ENCODE results near the gene PRRC1. TPM values are rescaled to one million over a fixed set of nuclear protein-coding genes. Genes with fewer than 3 reads are reported as not detected.

Gene PRRC1
- total RNA-seq, 1 experiment from 2014 or later: 77.9 TPM

- ATAC-seq: no peak
Measured at GRCh38 chr5:127599320-127599719, 81.9 kb downstream of the PRRC1 start.

GRCh38 chr5:127599847-127600246 lies 82.4 kb downstream of the PRRC1 start:
- H3K36me3 Mint-ChIP-seq: no peaks in the 10 kb centered on the region
- no peak overlapping the region for H3K4me3 Mint-ChIP-seq
- no peaks in the 10 kb centered on the region for H3K27me3 Mint-ChIP-seq (ENCODE audit: low read depth)
- POLR2A ChIA-PET: no interaction called here
- H3K9me3 Mint-ChIP-seq: no peaks in the 10 kb centered on the region
- no peak for ATAC-seq
- no peak for DNase-seq (ENCODE audit: low spot score)
- TF ChIP-seq ATF1 (CRISPR knock-in tag; IDR thresholded peaks at IDR 0.05) (no peak), NFYB (CRISPR knock-in tag; conservative IDR thresholded peaks at IDR 0.05; ENCODE audit: low read depth) (no peak), NR3C1 (CRISPR knock-in tag; conservative IDR thresholded peaks at IDR 0.05; ENCODE audit: low read depth) (no peak), MXD4 (CRISPR knock-in tag; IDR thresholded peaks at IDR 0.05; ENCODE audit: borderline replicate concordance) (no peak), SP1 (CRISPR knock-in tag; conservative IDR thresholded peaks at IDR 0.05) (no peak), PREB (CRISPR knock-in tag; IDR thresholded peaks at IDR 0.05; ENCODE audit: borderline replicate concordance) (no peak), MYBL2 (CRISPR knock-in tag; IDR thresholded peaks at IDR 0.05) (no peak), GABPB1 (CRISPR knock-in tag; IDR thresholded peaks at IDR 0.05) (no peak), ZNF512 (CRISPR knock-in tag; IDR thresholded peaks at IDR 0.05; ENCODE audit: borderline replicate concordance) (no peak), FOXP4 (CRISPR knock-in tag; IDR thresholded peaks at IDR 0.05) (no peak), GTF2I (CRISPR knock-in tag; conservative IDR thresholded peaks at IDR 0.05) (no peak), HMGA2 (CRISPR knock-in tag; IDR thresholded peaks at IDR 0.05) (no peak), ZBTB43 (CRISPR knock-in tag; IDR thresholded peaks at IDR 0.05) (no peak), STAT6 (CRISPR knock-in tag; conservative IDR thresholded peaks at IDR 0.05; ENCODE audit: low read depth) (no peak), NFE2L1 (CRISPR knock-in tag; IDR thresholded peaks at IDR 0.05) (no peak)
- peaks cover 27% of the 10 kb centered on the region for H3K4me1 Mint-ChIP-seq
- H3K27ac Mint-ChIP-seq: no peak overlapping the region
- CTCF ChIA-PET: no interaction called here

More at GRCh38 chr5:127599320-127599719, 81.9 kb downstream of the PRRC1 start:
- Mint-ChIP-seq H3K27ac (no peak overlapping the region), H3K4me3 (no peak overlapping the region), H3K27me3 (ENCODE audit: low read depth) (no peaks in the 10 kb centered on the region), H3K4me1 (peaks cover 24% of the 10 kb centered on the region), H3K36me3 (no peaks in the 10 kb centered on the region), H3K9me3 (no peaks in the 10 kb centered on the region)
- ChIA-PET CTCF (no interaction called here), POLR2A (no interaction called here)
- TF ChIP-seq ZNF263 (CRISPR knock-in tag; IDR thresholded peaks at IDR 0.05; ENCODE audit: low read depth) (no peak), JAZF1 (CRISPR knock-in tag; IDR thresholded peaks at IDR 0.05) (no peak), TEAD4 (CRISPR knock-in tag; IDR thresholded peaks at IDR 0.05) (no peak), FOXK1 (CRISPR knock-in tag; IDR thresholded peaks at IDR 0.05) (no peak), ZNF281 (CRISPR knock-in tag; IDR thresholded peaks at IDR 0.05) (no peak), ZNF121 (CRISPR knock-in tag; IDR thresholded peaks at IDR 0.05) (no peak), SMAD3 (CRISPR knock-in tag; IDR thresholded peaks at IDR 0.05; ENCODE audit: borderline replicate concordance) (no peak)
- DNase-seq (ENCODE audit: low spot score): no peak
